Loucy (cell line): ENCODE measurements around the gene SLC44A2.

Experiments used
- H2AFZ ChIP-seq: fragments of 200-600 bp; sonication (generic); 2 replicates; pipeline ENCODE4 v1.6.0; 2016; ENCODE audit warnings: antibody characterized with exemption, mild to moderate bottlenecking, low read length, moderate library complexity
- H3F3A ChIP-seq: fragments of 200-600 bp; 2 replicates; pipeline ENCODE4 v1.6.0; 2016; ENCODE audit warnings: antibody characterized with exemption, low read depth, mild to moderate bottlenecking
- H3K27me3 ChIP-seq: fragments of 200-600 bp; sonication (generic); 2 replicates; pipeline ENCODE4 v1.6.1; 2014; ENCODE audit warnings: low read length, mild to moderate bottlenecking; ENCODE audit not compliant: insufficient read depth, poor library complexity, severe bottlenecking
- H3K36me3 ChIP-seq: fragments of 200-600 bp; sonication (generic); 2 replicates; pipeline ENCODE4 v1.6.1; 2016; ENCODE audit warnings: low read length; ENCODE audit not compliant: insufficient read depth
- H3K4me1 ChIP-seq: fragments of 200-600 bp; sonication (generic); 2 replicates; pipeline ENCODE4 v1.5.1; 2014; ENCODE audit warnings: low read length, mild to moderate bottlenecking; ENCODE audit not compliant: insufficient read depth, poor library complexity, severe bottlenecking
- H3K4me2 ChIP-seq: fragments of 200-600 bp; sonication (generic); 2 replicates; pipeline ENCODE4 v1.6.0; 2014; ENCODE audit warnings: antibody characterized with exemption, low read length, low read depth, mild to moderate bottlenecking; ENCODE audit not compliant: poor library complexity, severe bottlenecking
- H3K4me3 ChIP-seq: fragments of 200-600 bp; sonication (generic); 2 replicates; pipeline ENCODE4 v1.5.1; 2014; ENCODE audit warnings: low read length, mild to moderate bottlenecking, mixed read lengths; ENCODE audit not compliant: poor library complexity, severe bottlenecking
- H3K79me2 ChIP-seq: fragments of 200-600 bp; sonication (generic); 2 replicates; pipeline ENCODE4 v1.6.1; 2014; ENCODE audit warnings: low read length; ENCODE audit not compliant: insufficient read depth
- H3K9ac ChIP-seq: fragments of 200-600 bp; sonication (generic); 2 replicates; pipeline ENCODE4 v1.6.0; 2014; ENCODE audit warnings: mild to moderate bottlenecking, low read depth, low read length, moderate library complexity; ENCODE audit not compliant: poor library complexity, severe bottlenecking
- H3K9me2 ChIP-seq: fragments of 200-600 bp; sonication (generic); replicated peaks from 2 replicates; pipeline ENCODE4 v1.6.1; 2016; ENCODE audit warnings: low read depth, low read length, mixed read lengths
- H3K9me3 ChIP-seq: fragments of 200-600 bp; sonication (generic); 2 replicates; pipeline ENCODE4 v1.6.1; 2014; ENCODE audit warnings: mild to moderate bottlenecking, antibody characterized with exemption, low read length, low read depth; ENCODE audit not compliant: insufficient read depth
- H4K20me1 ChIP-seq: fragments of 200-600 bp; sonication (generic); 2 replicates; pipeline ENCODE4 v1.6.0; 2014; ENCODE audit warnings: antibody characterized with exemption, low read length, mild to moderate bottlenecking; ENCODE audit not compliant: insufficient read depth, poor library complexity, severe bottlenecking
- EZH2phosphoT487 ChIP-seq: fragments of 200-600 bp; IDR thresholded peaks from 2 replicates; pipeline ENCODE4 v1.6.1; 2018; ENCODE audit warnings: antibody characterized with exemption, mild to moderate bottlenecking, moderate library complexity, borderline replicate concordance
- TF ChIP-seq, protein P1 (sequence below): fragments of 200-600 bp; sonication (generic); conservative IDR thresholded peaks from 2 replicates; pipeline ENCODE4 v1.5.1; 2014; ENCODE audit warnings: mild to moderate bottlenecking, antibody characterized with exemption, low read length

The SLC44A2 gene

DNA sequence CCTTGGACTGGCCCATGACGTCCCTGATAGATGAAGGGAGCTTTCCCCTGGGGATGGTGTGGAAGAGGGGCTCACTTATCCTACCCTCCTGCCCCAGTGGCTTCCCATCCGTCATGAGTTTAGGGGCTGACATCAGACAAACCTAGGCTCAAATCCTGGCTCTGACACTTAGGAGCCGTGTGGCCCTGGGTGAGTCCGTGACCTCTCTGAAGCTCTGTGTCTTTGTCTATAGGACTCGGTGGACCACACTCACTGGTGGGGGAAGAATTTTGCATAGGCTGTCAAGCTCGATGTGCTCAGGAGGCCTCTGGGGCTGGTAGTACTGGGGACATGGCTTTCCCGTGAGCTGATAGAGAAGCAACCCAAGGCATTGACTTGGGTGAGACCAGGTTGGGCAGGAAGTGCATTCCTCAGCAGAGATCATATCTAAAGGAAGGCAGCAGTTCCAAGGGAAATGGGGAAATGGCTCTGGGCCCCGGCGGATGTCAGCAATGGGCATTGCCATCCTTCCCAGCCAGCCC, 20.8 kb upstream of the SLC44A2 start:
- H3K4me1 ChIP-seq = peaks cover 22% of the 10 kb centered on the region
- no peaks in the 10 kb centered on the region for H3K9me3 ChIP-seq
- peak overlapping the region; percentile 93 for H3K4me2 ChIP-seq
- H3F3A ChIP-seq = peaks cover 4% of the 10 kb centered on the region; the same call in 1 of the 2 replicates
- H4K20me1 ChIP-seq = peaks cover 17% of the 10 kb centered on the region
- no peaks in the 10 kb centered on the region for H3K36me3 ChIP-seq
- no peaks in the 10 kb centered on the region for H3K9me2 ChIP-seq
- peak overlapping the region; percentile 93 for H3K4me3 ChIP-seq
- H3K79me2 ChIP-seq = peaks cover 27% of the 10 kb centered on the region
- H3K9ac ChIP-seq = peak overlapping the region; percentile 93
- no peaks in the 10 kb centered on the region for H3K27me3 ChIP-seq
- TF ChIP-seq EZH2phosphoT487 = no peak
- TF ChIP-seq, protein P1, sequence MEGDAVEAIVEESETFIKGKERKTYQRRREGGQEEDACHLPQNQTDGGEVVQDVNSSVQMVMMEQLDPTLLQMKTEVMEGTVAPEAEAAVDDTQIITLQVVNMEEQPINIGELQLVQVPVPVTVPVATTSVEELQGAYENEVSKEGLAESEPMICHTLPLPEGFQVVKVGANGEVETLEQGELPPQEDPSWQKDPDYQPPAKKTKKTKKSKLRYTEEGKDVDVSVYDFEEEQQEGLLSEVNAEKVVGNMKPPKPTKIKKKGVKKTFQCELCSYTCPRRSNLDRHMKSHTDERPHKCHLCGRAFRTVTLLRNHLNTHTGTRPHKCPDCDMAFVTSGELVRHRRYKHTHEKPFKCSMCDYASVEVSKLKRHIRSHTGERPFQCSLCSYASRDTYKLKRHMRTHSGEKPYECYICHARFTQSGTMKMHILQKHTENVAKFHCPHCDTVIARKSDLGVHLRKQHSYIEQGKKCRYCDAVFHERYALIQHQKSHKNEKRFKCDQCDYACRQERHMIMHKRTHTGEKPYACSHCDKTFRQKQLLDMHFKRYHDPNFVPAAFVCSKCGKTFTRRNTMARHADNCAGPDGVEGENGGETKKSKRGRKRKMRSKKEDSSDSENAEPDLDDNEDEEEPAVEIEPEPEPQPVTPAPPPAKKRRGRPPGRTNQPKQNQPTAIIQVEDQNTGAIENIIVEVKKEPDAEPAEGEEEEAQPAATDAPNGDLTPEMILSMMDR = no peak
- H2AFZ ChIP-seq = no peak overlapping the region

DNA sequence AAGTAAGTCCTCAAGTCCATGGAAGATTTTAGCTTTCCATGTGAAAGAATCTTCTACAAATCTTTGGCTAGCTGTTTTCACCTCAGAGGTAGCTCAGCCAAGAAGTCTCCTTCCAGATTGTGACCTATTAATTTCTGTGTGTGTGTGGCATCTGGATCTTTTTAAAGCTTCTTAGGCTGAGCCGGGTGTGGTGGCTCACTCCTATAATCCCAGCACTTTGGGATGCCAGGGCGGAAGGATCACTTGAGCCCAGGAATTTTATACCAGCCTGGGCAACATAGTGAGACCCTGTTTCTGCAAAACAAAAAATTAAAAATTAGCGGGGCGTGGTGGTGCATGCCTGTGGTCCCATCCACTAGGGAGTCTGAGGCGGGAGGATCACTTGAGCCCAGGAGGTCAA, 13.4 kb upstream of the SLC44A2 start:
- H3K9me2 ChIP-seq = no peaks in the 10 kb centered on the region
- no peaks in the 10 kb centered on the region for H3K36me3 ChIP-seq
- H3K27me3 ChIP-seq = no peaks in the 10 kb centered on the region
- no peak overlapping the region for H2AFZ ChIP-seq
- no peak overlapping the region for H3K4me3 ChIP-seq
- H3F3A ChIP-seq = no peaks in the 10 kb centered on the region
- no peaks in the 10 kb centered on the region for H4K20me1 ChIP-seq
- no peak overlapping the region for H3K9ac ChIP-seq
- H3K4me1 ChIP-seq = peaks cover 6% of the 10 kb centered on the region
- no peaks in the 10 kb centered on the region for H3K9me3 ChIP-seq
- no peaks in the 10 kb centered on the region for H3K79me2 ChIP-seq
- TF ChIP-seq EZH2phosphoT487 = no peak
- TF ChIP-seq, protein P1 = no peak
- H3K4me2 ChIP-seq = no peak overlapping the region

DNA sequence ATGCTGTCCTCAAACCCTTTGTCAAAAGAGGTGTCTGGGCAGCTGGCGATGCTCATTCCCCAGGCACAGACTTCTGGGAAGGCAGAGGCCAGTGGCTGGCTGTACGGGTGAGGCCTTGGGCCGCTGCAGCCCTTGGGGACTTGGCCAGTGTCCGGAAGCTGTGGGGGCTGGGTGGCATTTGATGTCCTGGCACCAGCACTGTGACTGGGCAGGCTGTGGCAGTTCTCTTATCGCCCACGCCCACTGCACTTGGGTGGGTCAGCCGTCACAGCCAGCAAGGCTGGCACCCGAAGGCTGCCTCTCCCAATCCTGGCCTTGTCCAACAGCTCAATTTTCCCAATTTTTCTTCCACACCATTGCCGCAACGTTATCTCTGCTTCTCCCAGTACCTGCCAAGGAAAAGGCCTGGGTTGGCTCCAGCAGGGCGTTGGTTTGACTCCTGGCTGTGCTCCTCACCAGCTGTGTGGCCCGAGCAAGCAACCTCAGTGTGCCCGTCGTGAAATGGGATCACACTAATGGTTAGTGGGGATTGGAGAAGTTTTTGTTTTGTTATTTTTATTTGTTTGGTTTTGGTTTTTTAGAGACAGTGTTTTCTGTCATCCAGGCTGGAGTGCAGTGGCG, 12.7 kb upstream of the SLC44A2 start:
- no peaks in the 10 kb centered on the region for H3K79me2 ChIP-seq
- no peak overlapping the region for H3K4me2 ChIP-seq
- no peak overlapping the region for H3K4me3 ChIP-seq
- no peaks in the 10 kb centered on the region for H3K9me3 ChIP-seq
- no peak overlapping the region for H2AFZ ChIP-seq
- no peaks in the 10 kb centered on the region for H3F3A ChIP-seq
- no peaks in the 10 kb centered on the region for H4K20me1 ChIP-seq
- no peaks in the 10 kb centered on the region for H3K27me3 ChIP-seq
- TF ChIP-seq EZH2phosphoT487 = no peak
- TF ChIP-seq, protein P1 = no peak
- no peaks in the 10 kb centered on the region for H3K36me3 ChIP-seq
- no peak overlapping the region for H3K9ac ChIP-seq
- H3K9me2 ChIP-seq = no peaks in the 10 kb centered on the region
- H3K4me1 ChIP-seq = peaks cover 6% of the 10 kb centered on the region
